ENCODE measurements around the gene RASIP1. TPM values are rescaled to one million over a fixed set of nuclear protein-coding genes. Genes with fewer than 3 reads are reported as not detected.
"Not testable (repeated sequence)": the region's sequence is repeated elsewhere in the genome, so short reads cannot be mapped to it uniquely, and the experiment has no call there.

RASIP1 gene
- polyA plus RNA-seq, 4 donors = 1.3 to 13.5 (median 4.1) TPM

DNA sequence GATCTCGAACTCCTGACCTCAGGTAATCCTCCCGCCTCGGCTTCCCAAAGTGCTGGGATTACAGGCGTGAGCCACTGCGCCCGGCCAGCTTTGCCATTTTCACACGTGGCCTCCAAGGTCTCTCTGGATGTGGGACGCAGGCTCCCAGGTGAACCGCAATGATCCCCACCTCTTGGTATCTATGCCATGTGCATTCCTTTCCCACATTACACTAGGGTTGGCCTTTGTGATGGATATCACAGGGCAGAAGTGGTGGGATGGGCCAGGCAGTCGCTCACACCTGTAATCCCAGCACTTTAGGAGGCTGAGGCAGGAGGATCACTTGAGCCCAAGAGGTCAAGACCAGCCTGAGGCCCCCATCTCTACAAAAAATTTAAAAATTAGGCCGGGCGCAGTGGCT lies 37.3 kb upstream of the RASIP1 start:
- peaks cover 0 to 3% (median 0%) of the 10 kb centered on the region in 3 donors for H3K27me3 ChIP-seq (ENCODE audit: control insufficient read depth in 3 of 3, insufficient read depth in 3 of 3, low read length in 3 of 3)
- H3K36me3 ChIP-seq (ENCODE audit: control insufficient read depth in 3 of 3, insufficient read depth in 2 of 3, low read depth in 1 of 3, low read length in 3 of 3) = no peaks in the 10 kb centered on the region
- FAIRE-seq (no peak), DNase-seq (no peak)
- H3K4me3 ChIP-seq (ENCODE audit: low read depth in 1 of 3, low read length in 3 of 3) = no peak overlapping the region
- H3K27ac ChIP-seq (ENCODE audit: low read depth in 1 of 3, low read length in 2 of 3) = no peak overlapping the region
- peaks cover 0 to 25% (median 9%) of the 10 kb centered on the region in 3 donors for H3K4me1 ChIP-seq (ENCODE audit: control insufficient read depth in 3 of 3, insufficient read depth in 2 of 3, low read depth in 1 of 3, low read length in 2 of 3)
- 84 to 91% (median 88%) methylated on average over 12 of the region's 12 CpGs for WGBS, 3 donors
- H3K9me3 ChIP-seq (ENCODE audit: control insufficient read depth in 2 of 2, insufficient read depth in 1 of 2, low read depth in 1 of 2, low read length in 1 of 2) = peaks cover 0 to 2% of the 10 kb centered on the region in 2 donors

DNA sequence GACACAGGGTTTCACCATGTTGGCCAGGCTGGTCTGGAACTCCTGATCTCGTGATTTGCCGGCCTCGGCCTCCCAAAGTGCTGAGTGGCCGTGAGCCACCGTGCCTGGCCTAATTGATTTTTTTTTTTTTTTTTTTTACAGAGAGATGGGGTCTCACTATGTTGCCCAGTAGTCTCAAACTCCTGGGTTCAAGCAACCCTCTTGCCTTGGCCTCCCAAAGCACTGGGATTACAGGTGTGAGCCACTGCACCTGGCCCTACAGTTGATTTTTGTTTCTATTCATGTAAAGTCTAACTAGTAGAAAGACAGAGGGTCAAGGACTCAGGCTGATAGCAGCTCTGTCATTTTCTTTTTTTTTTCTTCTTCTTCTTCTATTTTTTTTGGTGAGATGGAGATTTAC lies 36.7 kb upstream of the RASIP1 start:
- Histone ChIP-seq H3K27ac (ENCODE audit: low read depth in 1 of 3, low read length in 2 of 3) (no peak overlapping the region), H3K36me3 (ENCODE audit: control insufficient read depth in 3 of 3, insufficient read depth in 2 of 3, low read depth in 1 of 3, low read length in 3 of 3) (no peaks in the 10 kb centered on the region), H3K9me3 (ENCODE audit: control insufficient read depth in 2 of 2, insufficient read depth in 1 of 2, low read depth in 1 of 2, low read length in 1 of 2) (peaks cover 0 to 2% of the 10 kb centered on the region in 2 donors), H3K27me3 (ENCODE audit: control insufficient read depth in 3 of 3, insufficient read depth in 3 of 3, low read length in 3 of 3) (peaks cover 0 to 3% (median 0%) of the 10 kb centered on the region in 3 donors), H3K4me1 (ENCODE audit: control insufficient read depth in 3 of 3, insufficient read depth in 2 of 3, low read depth in 1 of 3, low read length in 2 of 3) (peaks cover 0 to 19% (median 9%) of the 10 kb centered on the region in 3 donors), H3K4me3 (ENCODE audit: low read depth in 1 of 3, low read length in 3 of 3) (no peak overlapping the region)
- DNase-seq (no peak), FAIRE-seq (no peak)
- WGBS, 3 donors = 67 to 85% (median 75%) methylated on average over 5 of the region's 5 CpGs

DNA sequence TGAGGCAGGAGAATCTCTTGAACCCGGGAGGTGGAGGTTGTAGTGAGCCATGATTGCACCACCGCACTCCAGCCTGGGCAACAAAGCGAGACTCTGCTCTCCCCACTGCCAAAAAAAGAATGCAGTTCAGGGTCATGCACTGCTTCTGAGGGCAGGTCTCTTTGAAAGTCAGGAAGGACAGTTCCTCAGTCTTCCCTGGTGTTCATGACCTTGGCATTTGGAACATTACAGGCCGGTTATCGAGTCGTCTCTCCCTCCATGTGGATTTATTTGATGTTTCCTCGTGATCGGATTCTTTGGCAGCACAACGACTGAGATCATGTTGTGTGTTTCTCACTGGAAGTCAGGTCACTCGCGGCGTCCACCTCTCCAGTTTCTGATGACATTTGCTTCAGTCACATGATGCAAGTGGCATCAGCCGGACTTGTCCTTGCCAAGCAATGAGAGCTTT lies 32.1 kb upstream of the RASIP1 start:
- no peak overlapping the region for H3K27ac ChIP-seq (ENCODE audit: low read depth in 1 of 3, low read length in 2 of 3)
- H3K9me3 ChIP-seq (ENCODE audit: control insufficient read depth in 2 of 2, insufficient read depth in 1 of 2, low read depth in 1 of 2, low read length in 1 of 2) = no peaks in the 10 kb centered on the region
- no peak for DNase-seq
- no peaks in the 10 kb centered on the region for H3K27me3 ChIP-seq (ENCODE audit: control insufficient read depth in 3 of 3, insufficient read depth in 3 of 3, low read length in 3 of 3)
- H3K36me3 ChIP-seq (ENCODE audit: control insufficient read depth in 3 of 3, insufficient read depth in 2 of 3, low read depth in 1 of 3, low read length in 3 of 3) = no peaks in the 10 kb centered on the region
- peaks cover 0 to 3% (median 0%) of the 10 kb centered on the region in 3 donors for H3K4me1 ChIP-seq (ENCODE audit: control insufficient read depth in 3 of 3, insufficient read depth in 2 of 3, low read depth in 1 of 3, low read length in 2 of 3)
- no peak for FAIRE-seq
- WGBS, 3 donors = 42 to 72% (median 49%) methylated on average over 13 of the region's 13 CpGs
- no peak overlapping the region for H3K4me3 ChIP-seq (ENCODE audit: low read depth in 1 of 3, low read length in 3 of 3)

DNA sequence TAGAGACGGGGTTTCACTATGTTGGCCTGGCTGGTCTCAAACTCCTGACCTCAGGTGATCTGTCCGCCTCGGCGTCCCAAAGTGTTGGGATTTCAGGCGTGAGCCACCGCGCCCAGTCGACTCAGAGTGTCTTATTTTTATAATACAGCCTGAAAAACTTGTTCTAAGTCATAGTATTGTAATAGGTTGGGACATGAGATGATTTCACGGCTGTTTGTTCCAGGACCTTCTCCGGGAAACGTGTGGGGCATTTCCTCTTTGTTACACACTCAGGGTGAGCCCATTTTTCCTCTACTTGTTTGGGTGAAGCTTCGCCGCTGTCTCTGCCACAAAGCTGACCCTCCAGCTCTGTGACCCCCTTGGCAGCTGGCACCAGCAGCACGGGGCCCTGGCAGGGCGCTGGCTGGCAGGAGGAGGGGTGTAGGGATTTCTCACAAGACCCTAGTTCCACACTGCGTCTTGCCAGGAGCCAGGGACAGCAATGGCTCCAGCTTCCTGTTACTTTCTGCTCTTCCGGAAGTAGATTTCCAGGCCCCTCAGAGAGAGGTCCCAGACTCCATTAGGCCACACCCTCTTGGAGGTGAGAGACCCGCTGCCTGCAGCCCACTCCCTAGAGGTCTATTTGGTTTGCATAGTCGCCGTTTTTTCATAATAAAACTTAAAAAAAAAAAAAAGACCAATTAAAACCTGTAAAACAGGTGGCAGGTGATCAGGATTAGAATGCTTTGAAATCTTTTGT lies 30.5 kb upstream of the RASIP1 start:
- Histone ChIP-seq H3K27me3 (ENCODE audit: control insufficient read depth in 3 of 3, insufficient read depth in 3 of 3, low read length in 3 of 3) (no peaks in the 10 kb centered on the region), H3K4me3 (ENCODE audit: low read depth in 1 of 3, low read length in 3 of 3) (no peak overlapping the region), H3K9me3 (ENCODE audit: control insufficient read depth in 2 of 2, insufficient read depth in 1 of 2, low read depth in 1 of 2, low read length in 1 of 2) (no peaks in the 10 kb centered on the region), H3K36me3 (ENCODE audit: control insufficient read depth in 3 of 3, insufficient read depth in 2 of 3, low read depth in 1 of 3, low read length in 3 of 3) (no peaks in the 10 kb centered on the region), H3K27ac (ENCODE audit: low read depth in 1 of 3, low read length in 2 of 3) (no peak overlapping the region), H3K4me1 (ENCODE audit: control insufficient read depth in 3 of 3, insufficient read depth in 2 of 3, low read depth in 1 of 3, low read length in 2 of 3) (no peaks in the 10 kb centered on the region)
- DNase-seq (no peak), FAIRE-seq (no peak)
- WGBS, 3 donors = 67 to 73% (median 70%) methylated on average over 20 of the region's 20 CpGs

- DNase-seq (no peak), FAIRE-seq (no peak)
- Histone ChIP-seq H3K36me3 (ENCODE audit: control insufficient read depth in 3 of 3, insufficient read depth in 2 of 3, low read depth in 1 of 3, low read length in 3 of 3) (no peaks in the 10 kb centered on the region), H3K4me1 (ENCODE audit: control insufficient read depth in 3 of 3, insufficient read depth in 2 of 3, low read depth in 1 of 3, low read length in 2 of 3) (no peaks in the 10 kb centered on the region), H3K4me3 (ENCODE audit: low read depth in 1 of 3, low read length in 3 of 3) (no peak overlapping the region), H3K9me3 (ENCODE audit: control insufficient read depth in 2 of 2, insufficient read depth in 1 of 2, low read depth in 1 of 2, low read length in 1 of 2) (no peaks in the 10 kb centered on the region), H3K27ac (ENCODE audit: low read depth in 1 of 3, low read length in 2 of 3) (no peak overlapping the region), H3K27me3 (ENCODE audit: control insufficient read depth in 3 of 3, insufficient read depth in 3 of 3, low read length in 3 of 3) (no peaks in the 10 kb centered on the region)
- WGBS, 3 donors = 75 to 85% (median 82%) methylated on average over 7 of the region's 7 CpGs
Measured at GRCh38 chr19:48770266-48770665, 29.9 kb upstream of the RASIP1 start.

DNA sequence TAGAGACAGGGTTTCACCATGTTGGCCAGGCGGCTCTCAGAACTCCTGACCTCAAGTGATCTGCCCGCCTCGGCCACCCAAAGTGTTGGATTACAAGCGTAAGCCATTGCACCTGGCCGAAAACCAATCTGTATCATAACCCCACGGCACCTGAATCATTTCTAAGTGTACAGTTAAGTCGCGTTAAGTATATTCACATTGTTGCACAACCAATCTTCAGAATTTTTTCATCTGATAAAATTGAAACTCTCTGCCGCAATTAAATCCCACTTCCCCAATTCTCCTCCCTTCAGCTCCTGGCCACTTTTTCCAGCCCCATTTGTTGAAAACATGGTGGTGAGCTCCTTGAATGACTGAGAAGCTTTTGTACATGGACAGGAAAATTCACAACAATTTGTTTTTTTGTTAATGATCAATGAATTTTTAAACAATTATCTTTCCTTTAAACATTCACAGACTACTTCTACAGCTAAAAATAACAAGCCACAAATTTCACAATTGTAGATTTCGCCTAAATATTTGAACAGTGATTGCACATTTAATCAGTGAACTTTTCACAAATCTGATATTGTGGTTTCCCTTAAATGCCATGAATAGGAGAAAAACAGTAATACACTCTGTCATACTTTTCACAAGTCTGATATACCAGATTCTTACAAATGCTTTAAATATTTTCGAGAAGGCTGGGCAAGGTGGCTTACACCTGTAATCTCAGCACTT lies 28.7 kb upstream of the RASIP1 start:
- H3K4me1 ChIP-seq (ENCODE audit: control insufficient read depth in 3 of 3, insufficient read depth in 2 of 3, low read depth in 1 of 3, low read length in 2 of 3) = no peaks in the 10 kb centered on the region
- DNase-seq (no peak), FAIRE-seq (no peak)
- H3K27ac ChIP-seq (ENCODE audit: low read depth in 1 of 3, low read length in 2 of 3) = no peak overlapping the region
- H3K9me3 ChIP-seq (ENCODE audit: control insufficient read depth in 2 of 2, insufficient read depth in 1 of 2, low read depth in 1 of 2, low read length in 1 of 2) = no peaks in the 10 kb centered on the region
- 80 to 88% (median 87%) methylated on average over 11 of the region's 11 CpGs for WGBS, 3 donors
- H3K36me3 ChIP-seq (ENCODE audit: control insufficient read depth in 3 of 3, insufficient read depth in 2 of 3, low read depth in 1 of 3, low read length in 3 of 3) = no peaks in the 10 kb centered on the region
- H3K27me3 ChIP-seq (ENCODE audit: control insufficient read depth in 3 of 3, insufficient read depth in 3 of 3, low read length in 3 of 3) = no peaks in the 10 kb centered on the region
- H3K4me3 ChIP-seq (ENCODE audit: low read depth in 1 of 3, low read length in 3 of 3) = no peak overlapping the region

- not testable (repeated sequence) for H3K27ac ChIP-seq (ENCODE audit: low read depth in 1 of 3, low read length in 2 of 3); H3K9me3 ChIP-seq (ENCODE audit: control insufficient read depth in 2 of 2, insufficient read depth in 1 of 2, low read depth in 1 of 2, low read length in 1 of 2); DNase-seq; FAIRE-seq; H3K4me3 ChIP-seq (ENCODE audit: low read depth in 1 of 3, low read length in 3 of 3); H3K4me1 ChIP-seq (ENCODE audit: control insufficient read depth in 3 of 3, insufficient read depth in 2 of 3, low read depth in 1 of 3, low read length in 2 of 3); H3K36me3 ChIP-seq (ENCODE audit: control insufficient read depth in 3 of 3, insufficient read depth in 2 of 3, low read depth in 1 of 3, low read length in 3 of 3); H3K27me3 ChIP-seq (ENCODE audit: control insufficient read depth in 3 of 3, insufficient read depth in 3 of 3, low read length in 3 of 3)
- WGBS, 3 donors = 43 to 49% (median 44%) methylated on average over 6 of the region's 6 CpGs
Measured at GRCh38 chr19:48768171-48768753, 27.9 kb upstream of the RASIP1 start.

GRCh38 chr19:48765816-48766215 lies 25.4 kb upstream of the RASIP1 start:
- not testable (repeated sequence) for DNase-seq

More at GRCh38 chr19:48765816-48766215, 25.4 kb upstream of the RASIP1 start:
- H3K4me1 ChIP-seq (ENCODE audit: control insufficient read depth in 3 of 3, insufficient read depth in 2 of 3, low read depth in 1 of 3, low read length in 2 of 3); H3K27me3 ChIP-seq (ENCODE audit: control insufficient read depth in 3 of 3, insufficient read depth in 3 of 3, low read length in 3 of 3); H3K27ac ChIP-seq (ENCODE audit: low read depth in 1 of 3, low read length in 2 of 3); H3K36me3 ChIP-seq (ENCODE audit: control insufficient read depth in 3 of 3, insufficient read depth in 2 of 3, low read depth in 1 of 3, low read length in 3 of 3); FAIRE-seq; H3K4me3 ChIP-seq (ENCODE audit: low read depth in 1 of 3, low read length in 3 of 3); H3K9me3 ChIP-seq (ENCODE audit: control insufficient read depth in 2 of 2, insufficient read depth in 1 of 2, low read depth in 1 of 2, low read length in 1 of 2): not testable (repeated sequence)
- 11 to 32% (median 30%) methylated on average over 4 to 5 of the region's 5 CpGs for WGBS, 3 donors
